CD4-positive, alpha-beta T cell (primary cell): ENCODE measurements around the gene SMARCA2. TPM values are rescaled to one million over a fixed set of nuclear protein-coding genes. Genes with fewer than 3 reads are reported as not detected.

Experiments used
- ATAC-seq: fragments of 200-7000 bp; cut with Tn5 transposase; one replicate; pipeline ENCODE4 v1.10.0; 2022; ENCODE audit warnings: mild to moderate bottlenecking; ENCODE audit not compliant: poor library complexity
- CTCF ChIA-PET: fragments of 350-600 bp; sonication (Branson Sonifier 250); formaldehyde crosslinking; loops from one replicate; lab custom pipeline; 2021; ENCODE audit warnings: antibody characterized with exemption, inconsistent platforms; lab: Charles Lee
- POLR2A ChIA-PET: fragments of 350-600 bp; sonication (Branson Sonifier 250); formaldehyde crosslinking; loops from one replicate; lab custom pipeline; 2021; ENCODE audit warnings: antibody characterized with exemption, inconsistent platforms; lab: Charles Lee
- DNase-seq, 14 experiments: peaks; one replicate each; pipeline ENCODE4 v3.0.0-alpha.2; 2013 to 2020; ENCODE audit warnings: mixed read lengths in 2 of 14
- H3K27ac ChIP-seq, 2 donors: one replicate each; pipeline versions ENCODE4 v1.5.1 to v1.7.0; 2013; ENCODE audit warnings: low read length in 2 of 2, low read depth in 1 of 2, mild to moderate bottlenecking in 1 of 2
- H3K27me3 ChIP-seq, 2 experiments: 1 replicate in 1 of 2; 2 replicates in 1 of 2; pipeline versions ENCODE4 v1.6.1 to v1.7.0; 2013; ENCODE audit warnings: low read length in 2 of 2, control low read depth in 1 of 2, mild to moderate bottlenecking in 1 of 2, moderate library complexity in 1 of 2; ENCODE audit not compliant: insufficient read depth in 2 of 2, control insufficient read depth in 1 of 2
- H3K36me3 ChIP-seq: one replicate; pipeline ENCODE4 v1.6.1; 2013; ENCODE audit warnings: low read length, control low read depth; ENCODE audit not compliant: insufficient read depth
- H3K4me1 ChIP-seq: one replicate; pipeline ENCODE4 v1.6.1; 2013; ENCODE audit warnings: low read length, control low read depth; ENCODE audit not compliant: insufficient read depth
- H3K4me3 ChIP-seq: one replicate; pipeline ENCODE4 v1.5.1; 2013; ENCODE audit warnings: mild to moderate bottlenecking, low read length, moderate library complexity
- H3K9me3 ChIP-seq, 2 experiments: 1 replicate in 1 of 2; 2 replicates in 1 of 2; pipeline versions ENCODE4 v1.6.1 to v1.7.0; 2013; ENCODE audit warnings: low read length in 2 of 2, mild to moderate bottlenecking in 2 of 2, control low read depth in 1 of 2, moderate library complexity in 1 of 2; ENCODE audit not compliant: control insufficient read depth in 1 of 2, insufficient read depth in 1 of 2
- H3K27ac Mint-ChIP-seq: one replicate; pipeline ENCODE4 v1.8.0; 2020; ENCODE audit warnings: mixed read lengths
- H3K27me3 Mint-ChIP-seq: one replicate; pipeline ENCODE4 v1.8.0; 2021; ENCODE audit warnings: mixed read lengths
- H3K36me3 Mint-ChIP-seq: one replicate; pipeline ENCODE4 v1.8.0; 2021; ENCODE audit warnings: low read depth, mixed read lengths
- H3K4me1 Mint-ChIP-seq: one replicate; pipeline ENCODE4 v1.8.0; 2021; ENCODE audit warnings: low read depth, mixed read lengths
- H3K4me3 Mint-ChIP-seq: one replicate; pipeline ENCODE4 v1.8.0; 2020; ENCODE audit warnings: mild to moderate bottlenecking, mixed read lengths
- H3K9me3 Mint-ChIP-seq: one replicate; pipeline ENCODE4 v1.8.0; 2020; ENCODE audit warnings: mixed read lengths
- intact Hi-C, 2 experiments: fragments of 100-400 bp; cut with DNase I in 1 of 2; cut with micrococcal nuclease in 1 of 2; formaldehyde crosslinking; loops; one replicate each; pipeline versions ENCODE4 v1.15.1 to v1.9.0; 2023 to 2025; cut with DNase I, micrococcal nuclease
- total RNA-seq, 174 experiments: library from RNA in 2 of 174; stranded (reverse) in 2 of 174; gene quantifications; one replicate each; pipeline ENCODE4 v1.2.3 and lab custom pipeline; 2021 to 2026
- TF ChIP-seq, protein P1 (sequence below): fragments of 200-600 bp; IDR thresholded peaks from one replicate; pipeline ENCODE4 v1.8.0; 2022; ENCODE audit warnings: antibody characterized with exemption, mild to moderate bottlenecking

Gene SMARCA2
- total RNA-seq, 2 experiments from 2014 or later, result 268 to 272 TPM

DNA sequence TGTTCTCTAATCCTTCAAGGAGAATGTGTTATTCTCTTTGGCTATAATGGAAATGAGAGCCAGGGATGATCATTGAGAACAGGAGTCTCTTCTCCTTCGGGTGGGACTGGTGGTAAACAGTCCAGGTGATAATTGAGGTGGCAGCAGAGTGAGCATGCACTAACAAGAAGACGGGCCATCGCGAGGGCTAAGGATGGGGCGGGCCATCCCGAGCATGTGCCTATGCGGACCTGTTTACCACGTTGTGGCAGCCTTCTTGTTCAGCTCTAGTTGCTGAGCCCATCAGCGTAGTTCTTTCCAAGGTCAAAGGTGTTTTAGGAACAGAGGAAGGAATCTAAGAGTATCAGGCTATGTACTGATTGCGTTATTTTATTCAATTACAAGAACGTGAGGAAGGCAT lies 180.1 kb downstream of the SMARCA2 start:
- DNase-seq (no peak), ATAC-seq (no peak)
- Histone ChIP-seq H3K4me3 (no peak overlapping the region), H3K27me3 (no peaks in the 10 kb centered on the region), H3K36me3 (peaks cover 77% of the 10 kb centered on the region), H3K27ac (no peak overlapping the region), H3K9me3 (peaks cover 2 to 4% of the 10 kb centered on the region in 2 experiments), H3K4me1 (no peaks in the 10 kb centered on the region)
- no peaks in the 10 kb centered on the region for H3K4me1 Mint-ChIP-seq
- POLR2A ChIA-PET, result no interaction called here
- H3K36me3 Mint-ChIP-seq, result peaks cover 100% of the 10 kb centered on the region
- H3K27me3 Mint-ChIP-seq, result no peaks in the 10 kb centered on the region
- intact Hi-C loops, result no loop called here
- H3K4me3 Mint-ChIP-seq, result no peak overlapping the region
- no peak overlapping the region for H3K27ac Mint-ChIP-seq
- H3K9me3 Mint-ChIP-seq, result peaks cover 2% of the 10 kb centered on the region
- CTCF ChIA-PET, result no interaction called here
- TF ChIP-seq, protein P1, sequence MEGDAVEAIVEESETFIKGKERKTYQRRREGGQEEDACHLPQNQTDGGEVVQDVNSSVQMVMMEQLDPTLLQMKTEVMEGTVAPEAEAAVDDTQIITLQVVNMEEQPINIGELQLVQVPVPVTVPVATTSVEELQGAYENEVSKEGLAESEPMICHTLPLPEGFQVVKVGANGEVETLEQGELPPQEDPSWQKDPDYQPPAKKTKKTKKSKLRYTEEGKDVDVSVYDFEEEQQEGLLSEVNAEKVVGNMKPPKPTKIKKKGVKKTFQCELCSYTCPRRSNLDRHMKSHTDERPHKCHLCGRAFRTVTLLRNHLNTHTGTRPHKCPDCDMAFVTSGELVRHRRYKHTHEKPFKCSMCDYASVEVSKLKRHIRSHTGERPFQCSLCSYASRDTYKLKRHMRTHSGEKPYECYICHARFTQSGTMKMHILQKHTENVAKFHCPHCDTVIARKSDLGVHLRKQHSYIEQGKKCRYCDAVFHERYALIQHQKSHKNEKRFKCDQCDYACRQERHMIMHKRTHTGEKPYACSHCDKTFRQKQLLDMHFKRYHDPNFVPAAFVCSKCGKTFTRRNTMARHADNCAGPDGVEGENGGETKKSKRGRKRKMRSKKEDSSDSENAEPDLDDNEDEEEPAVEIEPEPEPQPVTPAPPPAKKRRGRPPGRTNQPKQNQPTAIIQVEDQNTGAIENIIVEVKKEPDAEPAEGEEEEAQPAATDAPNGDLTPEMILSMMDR, result no peak

DNA sequence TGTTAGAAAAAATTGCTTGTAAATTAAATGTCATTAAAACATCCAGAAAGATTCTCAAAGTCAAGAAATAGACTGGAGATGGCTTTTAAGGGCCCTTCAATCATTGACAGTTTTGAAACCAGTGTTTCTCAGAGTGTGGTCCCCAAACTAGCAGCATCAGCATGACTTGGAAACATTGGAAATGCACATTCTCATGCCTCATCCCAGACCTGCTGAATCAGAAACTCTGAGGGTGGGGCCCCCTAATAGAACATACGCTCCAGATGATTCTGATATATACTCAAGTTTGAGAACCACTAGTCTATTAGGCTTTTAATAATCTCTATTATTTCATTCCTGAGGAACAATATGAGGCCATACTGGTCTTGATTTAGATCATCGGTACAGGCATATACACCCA lies 181.6 kb downstream of the SMARCA2 start:
- ATAC-seq, result no peak

DNA sequence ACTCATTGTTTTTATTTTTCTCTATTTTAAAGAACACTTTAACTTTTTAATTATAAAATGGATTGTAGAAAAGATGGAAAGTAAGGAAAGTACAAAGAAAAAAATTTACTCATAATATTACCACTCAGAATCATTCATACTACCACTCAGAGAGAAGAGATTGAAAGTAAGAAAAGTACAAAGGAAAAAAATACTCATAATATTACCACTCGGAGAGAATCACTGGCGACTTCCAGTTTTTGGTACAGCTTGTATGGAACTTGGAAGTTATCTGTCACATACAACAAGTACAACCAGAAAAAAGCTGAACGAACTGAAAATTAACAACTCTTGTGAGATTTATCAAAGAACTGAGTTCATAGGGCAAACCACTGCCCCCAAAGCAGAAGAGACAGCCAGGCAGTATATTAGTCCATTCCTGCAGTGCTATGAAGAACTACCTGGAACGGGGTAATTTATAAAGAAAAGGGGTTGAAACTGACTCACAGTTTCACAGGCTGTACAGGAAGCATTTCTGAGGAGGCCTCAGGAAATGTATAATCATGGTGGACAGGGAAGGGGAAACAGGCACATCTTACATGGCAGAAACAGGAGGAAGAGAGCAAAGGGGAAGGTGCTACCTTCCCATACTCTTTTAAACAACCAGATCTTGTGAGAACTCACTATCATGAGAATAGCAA lies 183.9 kb downstream of the SMARCA2 start:
- H3K9me3 ChIP-seq, result peaks cover 4 to 12% of the 10 kb centered on the region in 2 experiments
- intact Hi-C loops, result no loop called here
- POLR2A ChIA-PET, result no interaction called here
- peaks cover 9% of the 10 kb centered on the region for H3K9me3 Mint-ChIP-seq
- no peaks in the 10 kb centered on the region for H3K27me3 ChIP-seq
- no peak for ATAC-seq
- H3K36me3 Mint-ChIP-seq, result peaks cover 90% of the 10 kb centered on the region
- H3K27ac Mint-ChIP-seq, result no peak overlapping the region
- no peaks in the 10 kb centered on the region for H3K27me3 Mint-ChIP-seq
- peaks cover 38% of the 10 kb centered on the region for H3K36me3 ChIP-seq
- no peak for DNase-seq
- no peak overlapping the region for H3K4me3 Mint-ChIP-seq
- CTCF ChIA-PET, result no interaction called here
- no peaks in the 10 kb centered on the region for H3K4me1 Mint-ChIP-seq
- no peaks in the 10 kb centered on the region for H3K4me1 ChIP-seq
- H3K4me3 ChIP-seq, result no peak overlapping the region
- H3K27ac ChIP-seq, result no peak overlapping the region
- TF ChIP-seq, protein P1, result no peak

More for the DNA sequence above, 181.6 kb downstream of the SMARCA2 start:
- TF ChIP-seq, protein P1, result no peak
- Histone ChIP-seq H3K36me3 (peaks cover 61% of the 10 kb centered on the region), H3K4me1 (no peaks in the 10 kb centered on the region), H3K9me3 (peaks cover 4 to 12% of the 10 kb centered on the region in 2 experiments), H3K27me3 (no peaks in the 10 kb centered on the region), H3K4me3 (no peak overlapping the region), H3K27ac (no peak overlapping the region)
- POLR2A ChIA-PET, result no interaction called here
- H3K27me3 Mint-ChIP-seq, result no peaks in the 10 kb centered on the region
- H3K36me3 Mint-ChIP-seq, result peaks cover 98% of the 10 kb centered on the region
- intact Hi-C loops, result no loop called here
- DNase-seq, result no peak
- CTCF ChIA-PET, result no interaction called here
- no peak overlapping the region for H3K4me3 Mint-ChIP-seq
- no peaks in the 10 kb centered on the region for H3K4me1 Mint-ChIP-seq
- peaks cover 6% of the 10 kb centered on the region for H3K9me3 Mint-ChIP-seq
- H3K27ac Mint-ChIP-seq, result no peak overlapping the region
